Fibroblast of mammary gland (primary cell): ENCODE measurements around the gene SLC39A7.

ENCODE experiments used
- DNase-seq: peaks from one replicate; pipeline ENCODE4 v3.0.0-alpha.2; 2010; ENCODE audit warnings: low read depth
- H3K4me3 ChIP-seq: 2 replicates; pipeline ENCODE4 v1.5.1; 2011; ENCODE audit warnings: low read depth, mild to moderate bottlenecking, low read length, moderate library complexity; ENCODE audit not compliant: control insufficient read depth
- TF ChIP-seq, protein P1 (sequence below): conservative IDR thresholded peaks from 2 replicates; pipeline ENCODE4 v1.5.1; 2011; ENCODE audit warnings: low read depth, low read length, inconsistent platforms; ENCODE audit not compliant: control insufficient read depth, insufficient read depth

SLC39A7 gene

DNA sequence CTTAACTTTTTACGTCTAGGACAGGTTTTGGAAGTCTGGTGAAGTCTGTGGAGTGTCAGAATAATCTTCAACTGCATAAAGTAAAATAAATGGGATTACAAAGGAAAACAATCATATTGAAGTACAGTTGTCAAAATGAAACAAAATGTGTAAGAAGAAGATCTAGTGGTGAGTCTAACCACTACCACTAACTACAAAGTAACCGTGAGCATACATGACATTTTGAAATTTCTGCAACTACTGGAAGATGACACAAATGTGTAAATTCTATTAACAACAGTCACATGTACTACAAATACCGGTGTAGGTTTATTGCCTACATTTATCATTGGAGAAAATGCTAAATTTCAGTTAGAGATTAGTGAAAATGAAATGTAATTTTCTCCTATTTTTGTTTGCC is 41.3 kb downstream of the SLC39A7 start:
- H3K4me3 ChIP-seq, result no peak overlapping the region
- no peak for DNase-seq
- TF ChIP-seq, protein P1, sequence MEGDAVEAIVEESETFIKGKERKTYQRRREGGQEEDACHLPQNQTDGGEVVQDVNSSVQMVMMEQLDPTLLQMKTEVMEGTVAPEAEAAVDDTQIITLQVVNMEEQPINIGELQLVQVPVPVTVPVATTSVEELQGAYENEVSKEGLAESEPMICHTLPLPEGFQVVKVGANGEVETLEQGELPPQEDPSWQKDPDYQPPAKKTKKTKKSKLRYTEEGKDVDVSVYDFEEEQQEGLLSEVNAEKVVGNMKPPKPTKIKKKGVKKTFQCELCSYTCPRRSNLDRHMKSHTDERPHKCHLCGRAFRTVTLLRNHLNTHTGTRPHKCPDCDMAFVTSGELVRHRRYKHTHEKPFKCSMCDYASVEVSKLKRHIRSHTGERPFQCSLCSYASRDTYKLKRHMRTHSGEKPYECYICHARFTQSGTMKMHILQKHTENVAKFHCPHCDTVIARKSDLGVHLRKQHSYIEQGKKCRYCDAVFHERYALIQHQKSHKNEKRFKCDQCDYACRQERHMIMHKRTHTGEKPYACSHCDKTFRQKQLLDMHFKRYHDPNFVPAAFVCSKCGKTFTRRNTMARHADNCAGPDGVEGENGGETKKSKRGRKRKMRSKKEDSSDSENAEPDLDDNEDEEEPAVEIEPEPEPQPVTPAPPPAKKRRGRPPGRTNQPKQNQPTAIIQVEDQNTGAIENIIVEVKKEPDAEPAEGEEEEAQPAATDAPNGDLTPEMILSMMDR, result no peak

DNA sequence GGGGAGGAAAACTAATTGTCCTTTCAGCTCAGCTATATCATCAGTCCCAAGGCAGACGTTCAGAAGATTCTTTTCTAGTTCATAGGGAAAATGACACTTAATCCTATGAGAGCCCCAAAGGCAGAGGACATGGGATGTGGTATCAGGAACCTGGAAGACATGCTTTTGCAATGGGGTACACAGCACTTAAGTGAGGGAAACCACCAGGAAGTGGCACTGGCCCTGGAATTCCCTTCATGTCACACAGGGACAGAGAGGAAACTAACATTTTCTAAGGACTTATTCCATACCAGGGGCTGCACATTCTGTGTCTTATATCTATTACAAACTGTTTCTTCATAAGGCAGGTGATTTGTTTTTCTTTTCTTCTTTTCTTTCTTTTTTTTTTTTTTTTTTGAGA is 42.8 kb downstream of the SLC39A7 start:
- no peak overlapping the region for H3K4me3 ChIP-seq
- TF ChIP-seq, protein P1, result no peak
- DNase-seq, result no peak

DNA sequence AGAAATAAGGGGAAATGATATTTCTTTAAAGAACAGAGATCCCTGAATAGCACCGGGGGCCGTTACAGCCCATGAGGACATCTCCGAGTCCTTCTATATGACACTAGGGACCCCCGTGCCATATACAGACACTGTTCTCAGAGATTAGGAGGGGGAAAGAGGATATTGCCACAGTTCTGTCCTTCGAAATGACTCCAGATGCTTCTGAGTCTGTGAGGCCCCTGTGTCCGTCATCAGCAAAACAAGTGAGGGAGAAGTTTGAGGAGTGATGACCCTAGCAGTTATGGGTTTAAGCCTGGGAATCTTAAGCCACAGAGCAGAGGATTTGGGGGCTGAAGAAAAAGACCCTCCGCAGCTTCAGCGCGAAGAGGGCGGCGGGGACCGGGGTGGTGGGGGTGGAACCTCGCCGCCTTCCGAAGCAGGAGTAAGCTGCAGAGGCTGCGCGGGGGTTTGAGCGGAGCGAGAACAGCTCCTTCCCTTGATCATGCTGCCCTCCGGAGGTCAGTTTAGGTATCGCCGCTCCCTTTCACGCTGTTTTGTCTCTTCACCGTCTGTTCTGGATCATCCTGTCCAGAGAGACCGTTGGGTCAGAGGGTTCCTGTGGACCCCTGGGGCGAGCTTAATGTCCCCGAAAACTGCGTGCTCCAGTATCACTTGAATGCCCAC is 47.4 kb downstream of the SLC39A7 start:
- TF ChIP-seq, protein P1, result peak; percentile 91
- peak; percentile 87 for DNase-seq
- H3K4me3 ChIP-seq, result peak overlapping the region; percentile 51

DNA sequence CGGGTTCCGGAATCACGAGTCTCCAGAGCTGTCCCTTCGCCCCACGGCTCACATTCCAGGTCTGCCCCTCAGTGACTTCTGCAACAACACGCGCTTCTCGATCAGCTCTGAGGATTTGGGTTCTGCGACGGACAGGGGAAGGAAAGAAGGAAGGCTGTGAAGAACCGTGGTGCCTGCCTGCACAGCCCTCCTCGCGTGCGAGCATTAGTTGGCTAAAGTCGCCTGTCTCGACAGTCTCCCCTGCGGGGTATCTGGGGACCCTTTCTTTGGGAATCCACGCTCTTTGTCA is 47.9 kb downstream of the SLC39A7 start:
- peak overlapping the region; percentile 51 for H3K4me3 ChIP-seq
- TF ChIP-seq, protein P1, result no peak
- DNase-seq, result peak; percentile 61

DNA sequence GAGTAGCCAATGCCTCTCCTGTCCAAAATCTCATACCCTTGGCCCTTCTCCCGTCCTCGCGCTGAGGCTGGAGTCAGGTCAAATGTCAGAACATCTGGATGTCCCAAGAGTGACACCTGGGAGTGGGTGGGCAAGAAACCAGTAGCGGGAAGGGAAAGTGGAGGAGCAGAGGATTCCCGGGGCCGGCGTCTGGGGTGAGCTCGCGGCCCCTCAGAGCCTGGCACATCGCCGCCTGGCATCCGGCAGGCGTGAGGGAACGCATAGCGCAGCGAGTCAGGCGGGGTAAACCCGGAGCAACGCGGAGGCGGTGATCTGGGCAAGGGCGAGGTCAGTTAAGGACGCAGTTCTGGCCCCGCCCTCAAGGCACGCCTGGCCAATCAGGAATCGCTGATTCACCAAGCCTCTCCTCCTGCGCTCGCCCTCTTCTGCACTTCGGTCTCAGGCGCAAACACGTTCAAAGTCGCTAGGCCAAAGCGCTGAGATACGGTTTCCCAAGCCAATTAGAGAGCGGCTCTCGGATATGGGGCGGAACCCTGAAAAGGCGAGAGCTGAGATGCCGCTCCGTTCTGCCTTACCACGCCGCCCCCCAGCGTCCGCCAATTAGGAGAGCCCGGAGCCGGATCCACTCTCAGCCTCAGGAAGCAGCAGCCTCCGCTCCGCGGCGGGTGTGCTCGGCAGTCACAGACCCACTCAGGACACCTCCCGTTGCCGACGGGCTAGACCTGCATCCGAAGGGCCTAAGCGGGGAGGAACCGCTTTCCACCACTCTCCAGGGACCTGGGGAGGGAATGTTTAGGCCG is 48.5 kb downstream of the SLC39A7 start:
- peak overlapping the region; percentile 71 for H3K4me3 ChIP-seq
- peak; percentile 99 for DNase-seq
- TF ChIP-seq, protein P1, result no peak

DNA sequence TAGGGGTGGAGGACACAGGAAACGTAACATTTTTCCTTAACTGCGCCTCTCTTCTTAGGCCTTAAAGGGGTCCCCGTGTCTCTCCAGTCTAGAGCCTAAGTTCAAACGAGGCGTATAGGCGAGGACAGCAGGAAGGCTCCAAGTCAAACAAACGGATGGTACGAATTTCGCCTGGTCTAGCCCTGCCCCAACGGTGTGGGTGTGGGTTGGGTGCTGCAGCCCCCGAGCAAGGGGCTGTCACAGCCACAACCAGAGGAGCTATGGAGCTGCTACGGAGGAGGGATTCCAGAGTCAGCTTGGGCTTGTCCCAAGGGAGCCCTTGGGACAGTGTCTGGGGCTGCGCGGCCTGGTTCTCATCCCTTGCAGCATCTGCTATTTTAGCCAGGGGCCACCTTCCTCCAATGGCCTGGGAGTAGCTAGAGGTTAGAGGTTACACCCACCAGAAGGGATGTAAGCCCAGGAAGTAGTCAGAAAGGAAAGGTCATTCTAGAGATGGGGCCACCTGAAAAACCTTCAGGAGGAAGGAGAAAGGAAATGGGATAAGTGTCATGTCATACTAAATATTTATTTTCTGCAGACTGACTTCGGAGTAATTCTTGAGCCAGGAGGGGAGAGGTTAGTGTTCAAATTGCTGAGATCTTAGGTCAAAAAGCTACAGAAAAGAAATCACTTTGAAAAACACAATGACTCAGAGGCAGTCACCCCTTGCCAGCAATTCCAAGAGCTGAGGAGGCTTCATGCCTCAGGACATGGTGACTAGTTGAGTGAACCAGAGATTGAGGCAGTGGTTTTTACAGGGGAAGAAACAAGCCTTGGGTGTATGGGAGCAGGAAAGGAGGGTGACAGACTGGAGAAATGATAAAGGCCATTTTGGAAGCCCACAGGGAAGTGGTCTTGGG is 49.3 kb downstream of the SLC39A7 start:
- TF ChIP-seq, protein P1, result no peak
- H3K4me3 ChIP-seq, result peak overlapping the region; percentile 71
- DNase-seq, result peak; percentile 93
